ENCODE results near the gene TBC1D17.

DNA sequence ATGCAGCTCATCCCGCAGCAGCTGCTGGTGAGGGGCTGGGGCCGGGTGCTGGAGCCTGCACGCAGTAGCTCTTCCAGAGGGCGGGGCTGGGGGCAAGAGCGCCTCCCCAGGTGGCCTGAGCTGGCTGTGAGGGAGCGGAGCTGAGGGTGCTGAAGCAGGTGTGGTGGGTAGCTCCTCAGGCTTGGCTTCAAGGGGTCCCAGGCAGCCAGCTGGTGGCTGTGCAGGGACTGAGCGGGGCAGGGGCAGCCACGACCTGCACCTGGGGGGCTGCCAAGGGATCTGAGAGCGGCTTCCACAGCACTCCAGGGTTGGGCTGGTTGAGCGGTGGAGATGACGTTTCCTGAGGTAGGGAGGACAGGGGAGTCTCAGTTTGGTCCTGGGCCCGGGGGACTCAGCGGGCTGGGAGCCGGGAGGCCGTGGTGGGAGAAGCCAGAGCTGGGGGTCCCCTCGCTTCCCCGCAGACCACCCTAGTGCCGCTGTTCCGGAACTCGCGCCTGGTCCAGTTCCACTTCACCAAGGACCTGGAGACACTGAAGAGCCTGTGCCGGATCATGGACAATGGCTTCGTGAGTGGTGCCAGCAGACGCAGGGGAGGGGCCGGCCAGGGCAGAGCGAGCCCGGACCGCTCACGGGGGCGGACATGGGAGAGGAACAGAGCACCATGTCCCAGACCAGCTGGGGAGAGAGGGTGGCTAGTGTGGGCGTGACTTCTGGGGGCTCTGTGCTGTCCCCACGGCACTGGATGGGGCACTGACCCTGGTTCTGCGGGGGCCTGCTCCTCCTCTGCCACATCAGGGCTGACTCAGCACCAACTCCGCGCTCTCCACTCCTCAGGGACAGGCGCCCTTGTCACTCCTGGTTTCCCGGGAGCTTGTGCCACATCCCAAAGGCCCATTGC, 19.2 kb upstream of the TBC1D17 start:
- TF ChIP-seq, protein P1, sequence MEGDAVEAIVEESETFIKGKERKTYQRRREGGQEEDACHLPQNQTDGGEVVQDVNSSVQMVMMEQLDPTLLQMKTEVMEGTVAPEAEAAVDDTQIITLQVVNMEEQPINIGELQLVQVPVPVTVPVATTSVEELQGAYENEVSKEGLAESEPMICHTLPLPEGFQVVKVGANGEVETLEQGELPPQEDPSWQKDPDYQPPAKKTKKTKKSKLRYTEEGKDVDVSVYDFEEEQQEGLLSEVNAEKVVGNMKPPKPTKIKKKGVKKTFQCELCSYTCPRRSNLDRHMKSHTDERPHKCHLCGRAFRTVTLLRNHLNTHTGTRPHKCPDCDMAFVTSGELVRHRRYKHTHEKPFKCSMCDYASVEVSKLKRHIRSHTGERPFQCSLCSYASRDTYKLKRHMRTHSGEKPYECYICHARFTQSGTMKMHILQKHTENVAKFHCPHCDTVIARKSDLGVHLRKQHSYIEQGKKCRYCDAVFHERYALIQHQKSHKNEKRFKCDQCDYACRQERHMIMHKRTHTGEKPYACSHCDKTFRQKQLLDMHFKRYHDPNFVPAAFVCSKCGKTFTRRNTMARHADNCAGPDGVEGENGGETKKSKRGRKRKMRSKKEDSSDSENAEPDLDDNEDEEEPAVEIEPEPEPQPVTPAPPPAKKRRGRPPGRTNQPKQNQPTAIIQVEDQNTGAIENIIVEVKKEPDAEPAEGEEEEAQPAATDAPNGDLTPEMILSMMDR (IDR thresholded peaks at IDR 0.05), result no peak
- TF ChIP-seq POLR2A (IDR thresholded peaks at IDR 0.05), result no peak
